HFF-Myc (cell line): ENCODE data around the gene MYL11.

ENCODE experiments used
- DNase-seq: peaks from one replicate; pipeline ENCODE4 v3.0.0-alpha.2; 2011; ENCODE audit warnings: low read depth; ENCODE audit errors: extremely low read depth
- H3K4me3 ChIP-seq: replicated peaks from 2 replicates; pipeline ENCODE4 v1.5.1; 2011; ENCODE audit warnings: low read depth, mild to moderate bottlenecking, control low read depth, low read length
- CTCF ChIP-seq: IDR thresholded peaks from 2 replicates; pipeline ENCODE4 v1.5.1; 2012; ENCODE audit warnings: mild to moderate bottlenecking, low read depth, low read length, control low read depth; ENCODE audit errors: missing control alignments

The MYL11 gene

GRCh38 chr16:30355954-30356308 lies 18.7 kb upstream of the MYL11 start:
- H3K4me3 ChIP-seq, result peak overlapping the region; percentile 95
- no peak for TF ChIP-seq CTCF
- no peak for DNase-seq

- no peak for DNase-seq
- TF ChIP-seq CTCF, result no peak
- H3K4me3 ChIP-seq, result peak overlapping the region; percentile 95
These were observed 18.1 kb upstream of the MYL11 start for GRCh38 chr16:30356401-30357084.

- no peak overlapping the region for H3K4me3 ChIP-seq
- no peak for DNase-seq
These were observed 17.4 kb upstream of the MYL11 start for GRCh38 chr16:30357085-30357714.

GRCh38 chr16:30357715-30358576 lies 16.7 kb upstream of the MYL11 start:
- no peak for TF ChIP-seq CTCF
- no peak overlapping the region for H3K4me3 ChIP-seq
- DNase-seq, result no peak

More at GRCh38 chr16:30357085-30357714, 17.4 kb upstream of the MYL11 start:
- TF ChIP-seq CTCF, result no peak

- no peak overlapping the region for H3K4me3 ChIP-seq
- TF ChIP-seq CTCF, result no peak
- DNase-seq, result no peak
These were observed 16.0 kb upstream of the MYL11 start for GRCh38 chr16:30358577-30358936.

GRCh38 chr16:30358990-30359870 lies 15.4 kb upstream of the MYL11 start:
- no peak for TF ChIP-seq CTCF
- H3K4me3 ChIP-seq, result no peak overlapping the region
- DNase-seq, result no peak
